PC-9 (cell line): ENCODE results near the gene GNAQ. TPM values are rescaled to one million over a fixed set of nuclear protein-coding genes. Genes with fewer than 3 reads are reported as not detected.

ENCODE experiments used
- BruUV-seq: library from RNA; stranded (reverse); fragments of 400-500 nt; replicated peaks from 2 replicates; lab custom pipeline; 2021; lab: Mats Ljungman, UMichigan
- CTCF ChIA-PET: fragments of 300-600 bp; sonication (Branson Sonifier 250); formaldehyde crosslinking; loops from one replicate; lab custom pipeline; 2022; ENCODE audit warnings: antibody characterized with exemption; lab: Charles Lee
- POLR2A ChIA-PET: fragments of 300-600 bp; sonication (Branson Sonifier 250); formaldehyde crosslinking; loops from one replicate; lab custom pipeline; 2022; ENCODE audit warnings: antibody characterized with exemption; ENCODE audit not compliant: unreplicated experiment; lab: Charles Lee
- DNase-seq, 2 experiments: peaks; one replicate each; pipeline versions ENCODE4 v3.0.0 to v3.0.0-alpha.2; 2015 to 2022; ENCODE audit warnings: mixed read lengths in 1 of 2
- H2AFZ ChIP-seq: fragments of 200-600 bp; sonication (generic); 2 replicates; pipeline ENCODE4 v1.8.1; 2017; ENCODE audit warnings: antibody characterized with exemption
- H3F3A ChIP-seq: fragments of 200-600 bp; sonication (generic); 2 replicates; pipeline ENCODE4 v1.8.1; 2017; ENCODE audit warnings: antibody characterized with exemption, mild to moderate bottlenecking, low read depth; ENCODE audit not compliant: insufficient read depth
- H3K27ac ChIP-seq: fragments of 200-600 bp; sonication (generic); 2 replicates; pipeline ENCODE4 v1.6.1; 2016; ENCODE audit warnings: mixed run types
- H3K27me3 ChIP-seq: fragments of 200-600 bp; sonication (generic); 2 replicates; pipeline ENCODE4 v1.6.1; 2016; ENCODE audit warnings: low read depth, mixed run types; ENCODE audit not compliant: insufficient read depth
- H3K36me3 ChIP-seq: fragments of 200-600 bp; sonication (generic); 2 replicates; pipeline ENCODE4 v1.6.1; 2016; ENCODE audit warnings: low read depth, mixed run types
- H3K4me1 ChIP-seq: fragments of 200-600 bp; sonication (generic); replicated peaks from 2 replicates; pipeline ENCODE4 v1.6.1; 2016; ENCODE audit warnings: mixed run types; ENCODE audit not compliant: insufficient read depth
- H3K4me2 ChIP-seq: fragments of 200-600 bp; sonication (generic); 2 replicates; pipeline ENCODE4 v1.6.1; 2017; ENCODE audit warnings: mixed run types
- H3K4me3 ChIP-seq: fragments of 200-600 bp; sonication (generic); 2 replicates; pipeline ENCODE4 v1.6.1; 2016; ENCODE audit warnings: mixed run types
- H3K79me2 ChIP-seq: fragments of 200-600 bp; sonication (generic); 2 replicates; pipeline ENCODE4 v1.6.1; 2017; ENCODE audit warnings: low read depth, mixed run types
- H3K9me2 ChIP-seq: fragments of 200-600 bp; sonication (generic); 2 replicates; pipeline ENCODE4 v1.8.1; 2017; ENCODE audit warnings: mild to moderate bottlenecking; ENCODE audit not compliant: insufficient read depth
- H3K9me3 ChIP-seq: fragments of 200-600 bp; sonication (generic); 2 replicates; pipeline ENCODE4 v1.8.1; 2016; ENCODE audit warnings: low read depth; ENCODE audit not compliant: insufficient read depth
- H4K20me1 ChIP-seq: fragments of 200-600 bp; sonication (generic); 2 replicates; pipeline ENCODE4 v1.8.1; 2017; ENCODE audit not compliant: insufficient read depth
- CTCF ChIP-seq: fragments of 200-600 bp; sonication (generic); conservative IDR thresholded peaks from 2 replicates; pipeline ENCODE4 v1.6.1; 2017; ENCODE audit warnings: mixed run types, antibody characterized with exemption, mild to moderate bottlenecking, moderate library complexity
- EZH2 ChIP-seq: fragments of 200-600 bp; sonication (generic); IDR thresholded peaks from 2 replicates; pipeline ENCODE4 v1.8.0; 2017; ENCODE audit warnings: antibody characterized with exemption, low read depth
- intact Hi-C: fragments of 100-400 bp; cut with micrococcal nuclease; formaldehyde crosslinking; loops from one replicate; pipeline ENCODE4 v1.10.0; 2022; ENCODE audit not compliant: unreplicated experiment
- total RNA-seq: library from RNA; stranded (reverse); gene quantifications from 2 replicates; pipeline ENCODE4 v1.2.3, GENCODE V29; 2021

The GNAQ gene
- total RNA-seq, 1 experiment from 2014 or later, result 51.6 TPM

GRCh38 chr9:77750284-77750683 is 281.3 kb downstream of the GNAQ start:
- Histone ChIP-seq H3K36me3 (no peaks in the 10 kb centered on the region), H3K79me2 (no peaks in the 10 kb centered on the region), H3K9me3 (no peaks in the 10 kb centered on the region), H3K27ac (no peak overlapping the region), H3K4me1 (no peaks in the 10 kb centered on the region; the same call in 1 of the 2 replicates), H3K4me2 (no peak overlapping the region), H3K4me3 (no peak overlapping the region), H4K20me1 (no peaks in the 10 kb centered on the region), H3F3A (no peaks in the 10 kb centered on the region), H2AFZ (no peak overlapping the region), H3K9me2 (no peaks in the 10 kb centered on the region), H3K27me3 (no peaks in the 10 kb centered on the region)
- no TSS peak for BruUV-seq
- TF ChIP-seq EZH2 (no peak), CTCF (no peak)
- intact Hi-C loops, result loop anchor here (2.0 to 5.0 kb wide), 4 partner anchors 87 to 372 kb away; no protein-coding TSS in a partner anchor
- POLR2A ChIA-PET, result interaction anchor here (0.7 kb wide), 2 partner anchors 8 to 103 kb away, joined by 4 read pairs; no protein-coding TSS in a partner anchor
- no peak for DNase-seq
- CTCF ChIA-PET, result interaction anchor here (0.8 to 1.8 kb wide), 4 partner anchors 76 to 317 kb away, joined by 4 to 6 read pairs (median 6); partner anchors contain the start of gene GNA14

GRCh38 chr9:77748214-77748772 is 283.3 kb downstream of the GNAQ start:
- ChIA-PET POLR2A (interaction anchor here (0.7 kb wide), 1 partner anchor 311 kb away, joined by 10 read pairs; no protein-coding TSS in a partner anchor), CTCF (no interaction called here)
- Histone ChIP-seq H3K9me2 (no peaks in the 10 kb centered on the region), H2AFZ (no peak overlapping the region), H3K27me3 (no peaks in the 10 kb centered on the region), H3K27ac (no peak overlapping the region), H3K4me2 (no peak overlapping the region), H3K4me1 (no peaks in the 10 kb centered on the region; the same call in 1 of the 2 replicates), H3K4me3 (no peak overlapping the region), H4K20me1 (no peaks in the 10 kb centered on the region), H3K36me3 (no peaks in the 10 kb centered on the region), H3F3A (no peaks in the 10 kb centered on the region), H3K9me3 (no peaks in the 10 kb centered on the region), H3K79me2 (no peaks in the 10 kb centered on the region)
- intact Hi-C loops, result no loop called here
- DNase-seq, result no peak
- no peak for TF ChIP-seq EZH2
- no peak for TF ChIP-seq CTCF
- no TSS peak for BruUV-seq

GRCh38 chr9:77747163-77747562 is 284.4 kb downstream of the GNAQ start:
- no TSS peak for BruUV-seq
- TF ChIP-seq EZH2 (no peak), CTCF (no peak)
- H3F3A ChIP-seq, result no peaks in the 10 kb centered on the region
- H3K9me3 ChIP-seq, result no peaks in the 10 kb centered on the region
- H3K4me3 ChIP-seq, result no peak overlapping the region
- ChIA-PET CTCF (no interaction called here), POLR2A (interaction anchor here (0.6 kb wide), 1 partner anchor 223 kb away, joined by 4 read pairs; no protein-coding TSS in a partner anchor)
- no peaks in the 10 kb centered on the region; the same call in 1 of the 2 replicates for H3K4me1 ChIP-seq
- no peaks in the 10 kb centered on the region for H3K9me2 ChIP-seq
- H3K79me2 ChIP-seq, result no peaks in the 10 kb centered on the region
- intact Hi-C loops, result no loop called here
- H3K27ac ChIP-seq, result no peak overlapping the region
- no peaks in the 10 kb centered on the region for H3K27me3 ChIP-seq
- no peak overlapping the region for H3K4me2 ChIP-seq
- no peak overlapping the region for H2AFZ ChIP-seq
- no peaks in the 10 kb centered on the region for H4K20me1 ChIP-seq
- DNase-seq, result no peak
- no peaks in the 10 kb centered on the region for H3K36me3 ChIP-seq
